Measurements from ENCODE around the gene C20orf173. TPM values are rescaled to one million over a fixed set of nuclear protein-coding genes. Genes with fewer than 3 reads are reported as not detected.
A peak's percentile ranks its signal among the peaks of the same experiment; 100 is the strongest.

C20orf173 gene
- total RNA-seq, 2 donors from 2014 or later: not detected

DNA sequence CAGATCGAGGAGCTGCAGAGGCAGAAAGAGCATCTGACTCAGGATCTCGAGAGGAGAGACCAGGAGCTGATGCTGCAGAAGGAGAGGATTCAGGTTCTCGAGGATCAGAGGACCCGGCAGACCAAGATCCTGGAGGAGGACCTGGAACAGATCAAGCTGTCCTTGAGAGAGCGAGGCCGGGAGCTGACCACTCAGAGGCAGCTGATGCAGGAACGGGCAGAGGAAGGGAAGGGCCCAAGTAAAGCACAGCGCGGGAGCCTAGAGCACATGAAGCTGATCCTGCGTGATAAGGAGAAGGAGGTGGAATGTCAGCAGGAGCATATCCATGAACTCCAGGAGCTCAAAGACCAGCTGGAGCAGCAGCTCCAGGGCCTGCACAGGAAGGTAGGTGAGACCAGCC lies 26.2 kb downstream of the C20orf173 start:
- Histone ChIP-seq H3K36me3 (peaks cover 38% of the 10 kb centered on the region), H3K27me3 (replicated peaks; ENCODE audit: insufficient read depth) (no peaks in the 10 kb centered on the region), H3K4me1 (ENCODE audit: control insufficient read depth in 1 of 2, low read depth in 2 of 2) (peaks cover 0 to 6% of the 10 kb centered on the region in 2 donors), H3K9me3 (no peaks in the 10 kb centered on the region), H3K27ac (no peak overlapping the region), H3K4me3 (no peak overlapping the region)
- DNase-seq (ENCODE audit: low spot score) (no peak), ATAC-seq (ENCODE audit: insufficient number of reproducible peaks, low FRiP score, low read depth) (no peak)
- TF ChIP-seq, protein P1, sequence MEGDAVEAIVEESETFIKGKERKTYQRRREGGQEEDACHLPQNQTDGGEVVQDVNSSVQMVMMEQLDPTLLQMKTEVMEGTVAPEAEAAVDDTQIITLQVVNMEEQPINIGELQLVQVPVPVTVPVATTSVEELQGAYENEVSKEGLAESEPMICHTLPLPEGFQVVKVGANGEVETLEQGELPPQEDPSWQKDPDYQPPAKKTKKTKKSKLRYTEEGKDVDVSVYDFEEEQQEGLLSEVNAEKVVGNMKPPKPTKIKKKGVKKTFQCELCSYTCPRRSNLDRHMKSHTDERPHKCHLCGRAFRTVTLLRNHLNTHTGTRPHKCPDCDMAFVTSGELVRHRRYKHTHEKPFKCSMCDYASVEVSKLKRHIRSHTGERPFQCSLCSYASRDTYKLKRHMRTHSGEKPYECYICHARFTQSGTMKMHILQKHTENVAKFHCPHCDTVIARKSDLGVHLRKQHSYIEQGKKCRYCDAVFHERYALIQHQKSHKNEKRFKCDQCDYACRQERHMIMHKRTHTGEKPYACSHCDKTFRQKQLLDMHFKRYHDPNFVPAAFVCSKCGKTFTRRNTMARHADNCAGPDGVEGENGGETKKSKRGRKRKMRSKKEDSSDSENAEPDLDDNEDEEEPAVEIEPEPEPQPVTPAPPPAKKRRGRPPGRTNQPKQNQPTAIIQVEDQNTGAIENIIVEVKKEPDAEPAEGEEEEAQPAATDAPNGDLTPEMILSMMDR (IDR thresholded peaks at IDR 0.05): no peak

DNA sequence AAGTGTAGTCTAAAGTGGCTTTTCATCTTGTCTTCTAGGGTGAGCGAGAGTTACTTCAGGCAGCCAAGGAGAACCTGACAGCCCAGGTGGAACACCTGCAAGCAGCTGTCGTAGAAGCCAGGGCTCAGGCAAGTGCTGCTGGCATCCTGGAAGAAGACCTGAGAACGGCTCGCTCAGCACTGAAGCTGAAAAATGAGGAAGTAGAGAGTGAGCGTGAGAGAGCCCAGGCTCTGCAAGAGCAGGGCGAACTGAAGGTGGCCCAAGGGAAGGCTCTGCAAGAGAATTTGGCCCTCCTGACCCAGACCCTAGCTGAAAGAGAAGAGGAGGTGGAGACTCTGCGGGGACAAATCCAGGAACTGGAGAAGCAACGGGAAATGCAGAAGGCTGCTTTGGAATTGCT lies 27.1 kb downstream of the C20orf173 start:
- Histone ChIP-seq H3K27ac (no peak overlapping the region), H3K36me3 (peaks cover 31% of the 10 kb centered on the region), H3K9me3 (no peaks in the 10 kb centered on the region), H3K4me3 (no peak overlapping the region), H3K4me1 (ENCODE audit: control insufficient read depth in 1 of 2, low read depth in 2 of 2) (peaks cover 1 to 14% of the 10 kb centered on the region in 2 donors), H3K27me3 (replicated peaks; ENCODE audit: insufficient read depth) (no peaks in the 10 kb centered on the region)
- TF ChIP-seq, protein P1 (IDR thresholded peaks at IDR 0.05): no peak
- DNase-seq (ENCODE audit: low spot score) (no peak), ATAC-seq (ENCODE audit: insufficient number of reproducible peaks, low FRiP score, low read depth) (no peak)

DNA sequence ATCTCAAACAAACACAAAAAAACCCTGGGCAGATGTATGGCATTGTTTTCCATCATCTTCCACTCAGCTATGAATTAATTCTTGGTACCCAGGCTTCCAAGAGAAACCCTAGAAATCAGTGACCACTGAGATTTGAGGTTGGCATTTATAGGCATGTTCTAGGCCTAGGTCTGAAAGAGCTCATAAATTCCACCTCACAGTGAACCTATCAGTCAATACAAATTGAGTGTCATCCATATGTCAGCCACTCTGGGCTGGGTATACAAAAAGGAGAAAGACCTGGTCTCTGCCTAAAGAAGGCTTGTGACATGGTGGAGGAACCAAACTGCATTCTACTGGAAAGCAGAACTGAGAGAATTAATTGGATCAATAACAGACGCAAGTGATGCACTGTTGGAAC lies 30.2 kb downstream of the C20orf173 start:
- no peaks in the 10 kb centered on the region for H3K27me3 ChIP-seq (replicated peaks; ENCODE audit: insufficient read depth)
- ATAC-seq (ENCODE audit: insufficient number of reproducible peaks, low FRiP score, low read depth) (no peak), DNase-seq (ENCODE audit: low spot score) (no peak)
- H3K27ac ChIP-seq: no peak overlapping the region
- H3K9me3 ChIP-seq: no peaks in the 10 kb centered on the region
- TF ChIP-seq, protein P1 (IDR thresholded peaks at IDR 0.05): no peak
- no peak overlapping the region for H3K4me3 ChIP-seq
- H3K4me1 ChIP-seq (ENCODE audit: control insufficient read depth in 1 of 2, low read depth in 2 of 2): peaks cover 3 to 23% of the 10 kb centered on the region in 2 donors
- H3K36me3 ChIP-seq: peaks cover 45% of the 10 kb centered on the region

DNA sequence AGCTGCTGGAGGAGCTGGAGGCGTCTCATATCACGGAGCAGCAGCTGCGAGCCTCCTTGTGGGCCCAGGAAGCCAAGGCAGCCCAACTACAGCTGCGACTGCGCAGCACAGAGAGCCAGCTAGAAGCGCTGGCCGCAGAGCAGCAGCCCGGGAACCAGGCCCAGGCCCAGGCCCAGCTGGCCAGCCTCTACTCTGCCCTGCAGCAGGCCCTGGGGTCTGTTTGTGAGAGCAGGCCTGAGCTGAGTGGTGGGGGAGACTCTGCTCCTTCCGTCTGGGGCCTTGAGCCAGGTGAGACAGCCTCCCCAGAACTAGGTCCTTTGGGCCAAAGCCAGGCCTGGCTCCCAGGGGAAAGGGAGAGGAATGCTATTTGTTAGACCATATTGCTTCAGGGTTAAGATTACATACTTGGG lies 31.7 kb downstream of the C20orf173 start:
- DNase-seq (ENCODE audit: low spot score): peak; percentile 19
- Histone ChIP-seq H3K4me1 (ENCODE audit: control insufficient read depth in 1 of 2, low read depth in 2 of 2) (peaks cover 3 to 18% of the 10 kb centered on the region in 2 donors), H3K27me3 (replicated peaks; ENCODE audit: insufficient read depth) (no peaks in the 10 kb centered on the region), H3K36me3 (peaks cover 49% of the 10 kb centered on the region), H3K4me3 (no peak overlapping the region), H3K27ac (peak overlapping the region; percentile 73 to 78), H3K9me3 (no peaks in the 10 kb centered on the region)
- TF ChIP-seq, protein P1 (IDR thresholded peaks at IDR 0.05): peak; percentile 36
- peak; percentile 47 for ATAC-seq (ENCODE audit: insufficient number of reproducible peaks, low FRiP score, low read depth)

DNA sequence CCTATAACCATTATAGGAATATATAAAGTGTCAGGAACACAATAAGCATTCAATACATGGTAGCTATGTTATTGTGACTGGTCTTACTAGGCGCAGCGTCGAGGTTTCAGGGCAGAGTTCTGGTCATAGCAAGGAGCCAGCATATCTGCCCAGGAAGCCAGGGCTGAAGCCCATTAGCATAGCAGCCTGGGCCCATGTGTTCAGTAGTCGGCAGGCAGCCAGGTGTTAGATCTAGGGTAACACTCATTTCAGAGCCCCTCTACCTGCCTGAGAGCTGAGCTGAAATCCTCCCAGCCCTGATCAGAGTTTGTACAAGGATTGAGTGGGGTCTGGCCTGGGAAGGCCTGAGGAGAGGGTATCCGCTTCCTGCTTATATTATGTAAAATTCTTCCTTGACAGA lies 32.1 kb downstream of the C20orf173 start:
- TF ChIP-seq, protein P1 (IDR thresholded peaks at IDR 0.05): no peak
- Histone ChIP-seq H3K4me1 (ENCODE audit: control insufficient read depth in 1 of 2, low read depth in 2 of 2) (peaks cover 3 to 18% of the 10 kb centered on the region in 2 donors), H3K9me3 (no peaks in the 10 kb centered on the region), H3K27ac (peak overlapping the region; percentile 73 to 78), H3K4me3 (no peak overlapping the region), H3K27me3 (replicated peaks; ENCODE audit: insufficient read depth) (no peaks in the 10 kb centered on the region), H3K36me3 (peaks cover 44% of the 10 kb centered on the region)
- ATAC-seq (ENCODE audit: insufficient number of reproducible peaks, low FRiP score, low read depth) (no peak), DNase-seq (ENCODE audit: low spot score) (no peak)
